Activated T-cell treated with anti-CD3 and anti-CD28 coated beads, Interleukin-2, amount 50 U/mL, for 4 hours (primary cell): ENCODE data around the gene ASXL2. TPM values are rescaled to one million over a fixed set of nuclear protein-coding genes. Genes with fewer than 3 reads are reported as not detected.

ENCODE experiments used
- ATAC-seq, 2 donors: fragments of 200-7000 bp; cut with Tn5 transposase; one replicate each; pipeline ENCODE4 v1.10.0; 2021
- DNase-seq: peaks from one replicate; pipeline ENCODE4 v3.0.0-alpha.2; 2020
- H3K27me3 Mint-ChIP-seq: one replicate; pipeline ENCODE4 v1.8.0; 2021; ENCODE audit warnings: low read depth, mixed read lengths
- H3K36me3 Mint-ChIP-seq: one replicate; pipeline ENCODE4 v1.8.0; 2022; ENCODE audit warnings: mixed read lengths; ENCODE audit not compliant: insufficient read depth
- H3K4me1 Mint-ChIP-seq: one replicate; pipeline ENCODE4 v1.8.0; 2021; ENCODE audit warnings: low read depth, mixed read lengths
- H3K4me3 Mint-ChIP-seq: one replicate; pipeline ENCODE4 v1.8.0; 2021; ENCODE audit warnings: mild to moderate bottlenecking, moderate library complexity, mixed read lengths
- H3K9me3 Mint-ChIP-seq: one replicate; pipeline ENCODE4 v1.8.0; 2021; ENCODE audit warnings: mixed read lengths
- total RNA-seq, 3 donors: library from RNA; stranded (reverse); gene quantifications; one replicate each; pipeline ENCODE4 v1.2.1, GENCODE V29; 2021

ASXL2 gene
- total RNA-seq, 3 donors from 2014 or later, result 27.2 to 38.5 (median 37.5) TPM

DNA sequence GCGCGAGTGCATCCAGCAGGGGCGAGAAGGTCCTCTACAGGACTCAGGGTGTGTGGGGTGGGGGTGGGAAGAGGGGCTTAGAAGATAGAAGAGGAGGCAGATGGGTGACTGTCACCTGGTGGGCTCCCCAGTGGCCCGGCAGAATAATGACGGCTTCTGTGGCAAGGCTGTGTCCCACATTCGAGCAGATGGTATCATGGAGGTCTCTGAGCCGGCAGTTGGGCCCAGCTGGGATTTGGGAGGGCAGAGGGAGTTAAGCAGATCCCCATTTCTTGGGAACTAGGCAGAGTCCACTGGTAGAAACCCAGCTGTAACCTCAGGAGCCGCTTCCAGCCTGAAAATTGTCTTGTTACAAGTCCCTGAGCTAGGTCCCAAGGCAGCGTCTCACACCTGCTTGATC lies 176.5 kb downstream of the ASXL2 start:
- no peaks in the 10 kb centered on the region for H3K36me3 Mint-ChIP-seq
- DNase-seq (no peak), ATAC-seq (no peak)
- peaks cover 2% of the 10 kb centered on the region for H3K4me1 Mint-ChIP-seq
- no peak overlapping the region for H3K4me3 Mint-ChIP-seq
- H3K27me3 Mint-ChIP-seq, result no peaks in the 10 kb centered on the region
- H3K9me3 Mint-ChIP-seq, result no peaks in the 10 kb centered on the region

DNA sequence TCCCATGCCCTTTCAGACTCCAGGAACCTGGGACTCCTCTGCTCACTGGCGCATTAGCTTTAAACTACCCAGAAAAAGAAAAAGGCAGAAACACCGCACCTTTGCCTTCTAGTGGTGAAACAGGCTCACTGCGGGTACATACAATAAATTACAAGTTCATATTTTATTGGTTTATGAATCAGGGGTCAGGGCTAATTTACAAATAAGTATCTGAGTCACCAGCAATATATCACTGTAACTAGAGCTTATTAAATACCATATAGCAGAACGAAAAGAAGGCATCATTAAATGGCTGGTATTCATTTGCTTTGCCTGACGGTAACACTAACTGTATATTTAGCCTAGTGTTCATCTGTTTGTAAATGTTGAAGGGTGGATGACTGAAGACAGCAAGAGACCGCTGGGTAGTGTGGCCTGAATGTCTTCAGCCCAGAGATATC lies 178.0 kb downstream of the ASXL2 start:
- H3K27me3 Mint-ChIP-seq, result no peaks in the 10 kb centered on the region
- H3K4me3 Mint-ChIP-seq, result no peak overlapping the region
- DNase-seq (peak; percentile 14), ATAC-seq (peak in 1 of 2 donors; percentile 34)
- H3K9me3 Mint-ChIP-seq, result no peaks in the 10 kb centered on the region
- no peaks in the 10 kb centered on the region for H3K36me3 Mint-ChIP-seq
- peaks cover 2% of the 10 kb centered on the region for H3K4me1 Mint-ChIP-seq

DNA sequence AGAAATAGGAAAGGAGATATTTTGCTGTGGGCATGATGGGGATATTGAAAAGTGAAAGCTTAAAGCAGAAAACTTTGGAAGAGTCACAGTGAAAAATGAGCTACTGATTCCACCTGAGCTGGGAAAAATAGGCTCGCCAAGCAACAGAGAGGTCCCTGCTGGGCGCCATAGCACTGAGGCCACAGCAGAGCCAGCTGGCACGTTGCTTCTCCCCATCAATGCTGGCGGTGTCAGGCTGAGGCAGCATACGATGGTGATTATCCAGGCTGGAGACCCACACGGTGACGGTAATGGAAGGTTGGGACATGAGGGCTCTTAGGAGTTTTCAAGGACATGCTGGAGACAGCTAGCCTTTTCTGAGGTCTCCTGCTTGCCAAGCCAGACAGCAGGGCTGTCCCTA lies 179.1 kb downstream of the ASXL2 start:
- H3K36me3 Mint-ChIP-seq, result no peaks in the 10 kb centered on the region
- no peaks in the 10 kb centered on the region for H3K9me3 Mint-ChIP-seq
- H3K27me3 Mint-ChIP-seq, result no peaks in the 10 kb centered on the region
- ATAC-seq, result no peak
- peaks cover 2% of the 10 kb centered on the region for H3K4me1 Mint-ChIP-seq
- H3K4me3 Mint-ChIP-seq, result no peak overlapping the region
- DNase-seq, result no peak

DNA sequence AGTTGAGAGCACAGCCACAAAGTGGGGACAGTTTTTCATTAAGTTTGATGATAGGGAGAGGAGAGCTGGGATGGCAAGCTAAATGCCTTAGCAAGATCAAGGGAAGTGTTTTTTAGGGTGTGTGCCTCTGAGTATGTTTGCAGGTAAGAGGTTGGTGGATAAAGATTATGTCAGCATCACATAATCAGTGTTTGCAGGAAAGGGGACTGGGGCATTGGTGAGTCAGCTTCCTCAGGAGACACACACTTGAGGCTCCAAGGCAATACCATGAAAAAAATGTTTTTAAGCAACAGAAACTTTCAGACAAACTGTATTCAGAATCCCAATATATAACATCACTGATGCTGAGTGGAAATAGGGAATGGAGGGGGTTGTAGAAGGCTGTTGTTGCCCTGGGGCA lies 179.5 kb downstream of the ASXL2 start:
- Mint-ChIP-seq H3K4me1 (peaks cover 2% of the 10 kb centered on the region), H3K27me3 (no peaks in the 10 kb centered on the region), H3K36me3 (no peaks in the 10 kb centered on the region), H3K4me3 (no peak overlapping the region), H3K9me3 (no peaks in the 10 kb centered on the region)
- ATAC-seq (peak in 1 of 2 donors; percentile 25), DNase-seq (no peak)

DNA sequence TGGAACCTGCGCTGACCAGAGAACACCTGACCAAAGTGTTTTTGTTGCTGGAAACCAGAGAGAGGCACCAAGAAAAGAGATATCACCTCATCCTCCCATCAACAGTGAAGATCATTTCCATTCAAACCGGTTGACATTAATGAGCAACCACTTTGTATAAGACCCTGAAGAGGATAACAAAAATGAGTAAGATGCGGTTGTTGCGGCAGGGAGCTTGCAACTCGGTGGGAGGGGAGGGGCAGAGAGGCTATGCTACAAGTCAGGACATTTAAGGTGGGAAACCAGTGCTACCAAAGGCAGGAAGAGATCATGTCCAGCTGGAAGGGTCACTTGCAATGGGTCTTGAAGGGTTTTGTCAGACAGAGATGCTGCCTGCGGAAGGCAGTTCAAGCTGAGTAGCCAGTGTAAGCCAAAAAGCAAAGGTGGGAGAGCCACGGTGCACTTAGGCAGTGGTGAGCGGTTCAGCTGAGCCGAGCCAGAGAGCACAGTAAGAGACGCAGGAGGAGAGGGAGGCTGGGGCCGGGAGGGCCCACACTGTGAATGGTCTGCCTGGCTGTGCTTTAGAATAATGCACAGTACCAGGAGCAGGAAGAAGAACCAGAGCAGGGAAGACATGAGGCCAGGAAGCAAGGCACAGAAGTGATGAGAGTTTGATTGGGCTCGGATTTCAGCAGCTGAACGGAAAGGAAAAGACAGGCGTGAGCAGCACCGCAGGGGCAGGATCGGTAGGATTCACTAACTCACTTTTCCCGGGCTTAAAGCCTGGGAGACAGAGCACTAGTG lies 180.5 kb downstream of the ASXL2 start:
- Mint-ChIP-seq H3K4me3 (no peak overlapping the region), H3K36me3 (no peaks in the 10 kb centered on the region), H3K9me3 (no peaks in the 10 kb centered on the region), H3K27me3 (no peaks in the 10 kb centered on the region), H3K4me1 (peaks cover 2% of the 10 kb centered on the region)
- ATAC-seq, result no peak
- no peak for DNase-seq

DNA sequence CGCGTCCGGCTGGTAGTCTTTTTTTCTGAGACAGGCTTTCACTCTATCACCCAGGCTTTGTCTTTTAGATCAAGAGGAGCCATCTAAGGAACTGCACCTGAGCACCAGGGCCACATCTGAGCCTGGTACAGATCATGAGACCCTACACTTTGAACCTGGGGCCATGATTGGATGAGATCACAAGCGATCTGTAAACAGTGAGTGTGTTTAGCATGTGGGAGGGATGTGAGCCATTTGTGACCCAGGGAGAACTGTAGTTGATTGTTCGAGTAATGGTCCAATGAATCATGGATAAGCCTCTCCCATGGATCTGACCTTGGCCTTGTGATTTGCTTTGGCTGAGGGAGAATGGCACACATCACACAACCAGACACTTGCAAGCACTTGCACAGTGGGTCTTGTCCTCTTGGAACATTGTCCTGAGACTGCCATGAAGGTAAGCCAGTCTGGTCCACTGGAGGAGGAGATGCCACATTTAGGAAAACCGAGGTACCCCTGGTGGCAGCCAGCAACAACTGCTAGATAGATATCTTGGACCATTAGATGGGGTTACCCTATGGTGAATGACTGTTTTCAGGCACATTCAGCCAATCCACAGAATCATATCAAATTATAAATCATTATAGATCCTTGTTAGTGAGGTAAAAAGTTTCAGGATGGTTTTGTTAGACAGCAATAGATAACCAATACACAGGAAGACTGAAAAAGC lies 185.4 kb downstream of the ASXL2 start:
- Mint-ChIP-seq H3K27me3 (no peaks in the 10 kb centered on the region), H3K4me1 (no peaks in the 10 kb centered on the region), H3K9me3 (no peaks in the 10 kb centered on the region), H3K4me3 (no peak overlapping the region), H3K36me3 (no peaks in the 10 kb centered on the region)
- DNase-seq (no peak), ATAC-seq (no peak)

DNA sequence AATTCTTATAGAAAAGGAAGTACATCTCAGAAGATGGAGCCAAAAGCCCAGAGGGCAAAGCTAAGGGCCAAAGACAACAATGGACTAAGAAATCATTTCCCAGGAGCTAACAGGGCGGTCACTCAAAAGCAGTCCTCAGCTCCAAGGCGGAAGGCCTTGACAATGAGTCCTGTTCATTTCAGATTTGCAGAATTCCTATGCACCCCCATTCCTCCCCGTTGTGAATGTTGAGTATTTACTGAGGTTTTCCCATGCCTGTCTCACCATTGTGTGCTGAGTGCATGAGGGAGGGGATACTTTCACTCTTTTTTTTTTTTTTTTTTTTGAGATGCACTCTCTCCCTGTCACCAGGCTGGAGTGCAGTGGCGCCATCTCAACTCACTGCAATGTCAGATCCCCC lies 186.1 kb downstream of the ASXL2 start:
- no peak overlapping the region for H3K4me3 Mint-ChIP-seq
- DNase-seq (no peak), ATAC-seq (no peak)
- H3K4me1 Mint-ChIP-seq, result no peaks in the 10 kb centered on the region
- no peaks in the 10 kb centered on the region for H3K36me3 Mint-ChIP-seq
- H3K9me3 Mint-ChIP-seq, result no peaks in the 10 kb centered on the region
- no peaks in the 10 kb centered on the region for H3K27me3 Mint-ChIP-seq

DNA sequence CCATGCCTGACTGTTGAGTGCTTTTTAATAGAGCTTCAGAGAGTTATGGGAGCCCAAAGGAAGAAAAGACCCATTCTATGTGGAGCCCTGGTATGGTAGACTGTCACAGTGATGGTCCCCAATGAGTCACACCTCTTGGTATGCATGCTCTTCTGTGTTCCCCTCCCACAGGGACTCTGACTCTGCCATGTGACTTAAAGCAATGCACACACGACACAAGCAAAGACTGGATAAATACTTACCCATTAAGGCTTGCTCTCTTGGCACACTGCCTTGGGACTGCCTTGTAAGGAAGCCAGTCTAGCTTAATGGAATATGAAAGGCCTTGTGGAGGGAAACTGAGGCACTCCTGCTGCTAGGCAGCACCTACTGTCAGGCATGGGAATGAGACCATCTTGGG lies 188.2 kb downstream of the ASXL2 start:
- ATAC-seq (peak in 1 of 2 donors; percentile 38), DNase-seq (no peak)
- H3K4me1 Mint-ChIP-seq, result no peaks in the 10 kb centered on the region
- H3K9me3 Mint-ChIP-seq, result no peaks in the 10 kb centered on the region
- no peaks in the 10 kb centered on the region for H3K36me3 Mint-ChIP-seq
- no peaks in the 10 kb centered on the region for H3K27me3 Mint-ChIP-seq
- no peak overlapping the region for H3K4me3 Mint-ChIP-seq

DNA sequence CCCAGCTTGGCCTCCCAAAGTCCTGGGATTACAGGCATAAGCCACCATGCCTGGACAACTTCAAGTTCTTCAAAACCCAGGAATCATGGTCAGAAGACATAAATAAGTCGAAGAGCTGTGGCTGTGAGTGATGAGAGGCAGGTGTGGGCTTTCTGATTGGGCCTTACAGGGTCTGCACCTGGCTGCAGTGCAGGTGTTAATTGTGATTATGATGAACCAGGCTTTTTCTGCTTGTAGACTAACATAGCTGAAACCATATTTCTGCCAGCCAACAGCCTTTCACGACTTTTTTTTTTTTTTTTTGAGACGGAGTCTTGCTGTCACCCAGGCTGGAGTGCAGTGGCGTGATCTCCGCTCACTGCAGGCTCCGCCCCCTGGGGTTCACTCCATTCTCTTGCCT lies 190.1 kb downstream of the ASXL2 start:
- H3K36me3 Mint-ChIP-seq, result no peaks in the 10 kb centered on the region

DNA sequence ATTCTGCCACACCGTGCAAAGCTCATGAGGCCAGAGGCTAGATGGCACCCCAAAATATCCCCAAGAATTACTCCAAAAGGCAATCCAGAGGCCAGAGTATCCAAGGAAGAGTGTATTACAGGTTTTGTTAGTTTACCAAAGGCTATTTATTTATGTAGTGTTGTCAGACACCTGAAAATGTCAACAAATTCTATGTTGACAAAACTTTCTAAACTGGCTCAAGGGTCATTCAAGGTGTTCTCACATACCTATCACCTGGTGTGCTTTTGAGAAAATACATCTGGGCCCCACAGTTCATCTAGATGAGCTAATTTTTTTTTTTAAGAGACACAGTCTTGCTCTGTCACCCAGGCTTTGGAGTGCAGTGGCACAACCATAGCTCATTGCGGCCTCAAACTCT lies 192.5 kb downstream of the ASXL2 start:
- ATAC-seq (no peak), DNase-seq (no peak)
- Mint-ChIP-seq H3K4me1 (peaks cover 5% of the 10 kb centered on the region), H3K4me3 (no peak overlapping the region), H3K36me3 (no peaks in the 10 kb centered on the region), H3K9me3 (no peaks in the 10 kb centered on the region), H3K27me3 (no peaks in the 10 kb centered on the region)

More for the DNA sequence above, 190.1 kb downstream of the ASXL2 start:
- H3K4me1 Mint-ChIP-seq, result peaks cover 5% of the 10 kb centered on the region
- no peak overlapping the region for H3K4me3 Mint-ChIP-seq
- no peak for DNase-seq
- no peak for ATAC-seq
- no peaks in the 10 kb centered on the region for H3K9me3 Mint-ChIP-seq
- H3K27me3 Mint-ChIP-seq, result no peaks in the 10 kb centered on the region

DNA sequence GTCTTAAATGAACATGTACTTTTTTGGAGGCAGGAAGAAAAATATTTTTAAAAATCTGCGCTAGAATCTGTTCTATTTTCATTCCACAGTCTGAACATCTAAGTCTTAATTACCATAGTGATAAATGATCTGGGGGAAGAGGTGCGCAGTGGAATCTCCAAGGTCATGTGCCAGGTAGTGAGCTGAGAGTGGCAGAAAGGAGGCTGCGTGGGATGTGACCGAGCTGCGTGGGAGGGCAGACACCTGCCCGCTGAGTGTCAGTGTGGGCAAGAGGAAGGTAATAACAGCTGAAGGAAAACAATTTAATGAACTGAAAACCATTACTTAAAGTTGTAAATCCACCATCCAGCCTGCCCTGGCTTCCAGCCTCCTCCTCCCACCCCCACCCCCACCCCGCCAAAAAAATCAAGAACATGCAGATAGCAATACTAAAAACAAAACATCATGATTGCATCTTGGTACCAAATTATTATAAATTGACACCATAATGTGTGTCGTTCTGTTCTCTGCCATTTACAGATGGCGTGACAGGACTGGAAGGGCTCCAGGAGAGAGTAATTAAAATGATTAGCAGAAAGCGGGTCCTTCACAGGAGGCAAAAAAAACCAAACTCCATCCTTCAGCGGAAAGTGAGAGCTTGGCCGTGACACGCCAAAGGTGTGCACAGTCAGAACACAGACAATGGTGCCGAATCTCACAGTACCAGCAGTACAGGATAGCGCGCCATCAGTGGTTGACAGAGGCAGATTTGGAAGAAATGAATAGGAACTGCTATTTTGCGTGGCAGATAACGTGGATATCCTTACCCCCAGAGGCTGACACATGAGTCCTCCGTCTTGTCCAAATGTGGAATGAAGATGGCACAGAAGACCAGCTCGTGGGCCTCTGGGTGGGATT lies 193.5 kb downstream of the ASXL2 start:
- ATAC-seq (no peak), DNase-seq (peak; percentile 25)
- Mint-ChIP-seq H3K27me3 (no peaks in the 10 kb centered on the region), H3K4me3 (no peak overlapping the region), H3K4me1 (peaks cover 5% of the 10 kb centered on the region), H3K36me3 (no peaks in the 10 kb centered on the region), H3K9me3 (no peaks in the 10 kb centered on the region)

Other genes with a start within 250 kb of the ASXL2 start
- gene DTNB, start 204.9 kb downstream of the ASXL2 start, total RNA-seq, result 10 to 100 TPM in 2 of 3 donors, 1 to 10 TPM in 1; 9.1 to 12.3 (median 11.2) TPM
- 1 to 10 TPM; 1.1 to 2.2 (median 1.7) TPM for gene KIF3C, start 104.0 kb upstream of the ASXL2 start, total RNA-seq
- 100 to 1,000 TPM; 135 to 155 (median 146) TPM for gene RAB10, start 155.6 kb upstream of the ASXL2 start, total RNA-seq